ENCODE measurements around the gene RNF212B. TPM values are rescaled to one million over a fixed set of nuclear protein-coding genes. Genes with fewer than 3 reads are reported as not detected.

Gene RNF212B
- total RNA-seq, 2 experiments from 2014 or later = not detected

- ATAC-seq = no peak
- ChIA-PET CTCF (interaction anchor here (0.9 to 1.5 kb wide), 2 partner anchors 10 to 190 kb away, joined by 5 read pairs; partner anchors contain the start of gene PABPN1), POLR2A (interaction anchor here (1.5 to 6.4 kb wide), 3 partner anchors 8 to 12 kb away, joined by 5 to 40 read pairs (median 10); partner anchors contain the start of genes PABPN1 and PPP1R3E)
- Mint-ChIP-seq H3K27ac (no peak overlapping the region), H3K36me3 (ENCODE audit: low read depth) (no peaks in the 10 kb centered on the region), H3K4me1 (ENCODE audit: low read depth) (no peaks in the 10 kb centered on the region), H3K27me3 (peaks cover 20% of the 10 kb centered on the region), H3K4me3 (no peak overlapping the region), H3K9me3 (no peaks in the 10 kb centered on the region)
- intact Hi-C loops (cut with micrococcal nuclease) = no loop called here
- TF ChIP-seq CTCF (IDR thresholded peaks at IDR 0.05) = no peak
- no peak for DNase-seq
Measured at GRCh38 chr14:23310546-23310945, 72.8 kb downstream of the RNF212B start.

DNA sequence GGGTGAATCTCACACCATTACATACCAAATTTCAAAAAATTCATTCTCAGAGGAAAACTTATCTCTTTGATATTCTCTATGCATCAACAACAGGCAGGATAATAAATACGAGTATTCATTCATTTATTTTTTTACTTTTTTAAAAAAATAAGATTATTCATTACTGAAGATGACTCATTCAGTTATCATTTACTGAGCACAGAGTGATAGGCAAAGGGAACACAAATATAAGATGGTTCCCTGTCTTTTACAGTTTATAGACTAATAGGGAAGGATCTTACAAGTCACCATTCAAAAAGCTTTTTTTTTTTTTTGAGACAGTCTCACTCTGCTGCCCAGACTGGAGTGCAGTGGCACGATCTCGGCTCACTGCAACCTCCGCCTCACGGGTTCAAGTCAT, 78.6 kb downstream of the RNF212B start:
- H3K27ac Mint-ChIP-seq = no peak overlapping the region
- POLR2A ChIA-PET = interaction anchor here (7.5 kb wide), 1 partner anchor 13 kb away, joined by 139 read pairs; the partner anchor contains the start of gene PPP1R3E
- no peaks in the 10 kb centered on the region for H3K27me3 Mint-ChIP-seq
- DNase-seq (no peak), ATAC-seq (no peak)
- CTCF ChIA-PET = interaction anchor here (7.4 kb wide), 1 partner anchor 14 kb away, joined by 78 read pairs; the partner anchor contains the start of gene PPP1R3E
- no peaks in the 10 kb centered on the region for H3K9me3 Mint-ChIP-seq
- H3K4me1 Mint-ChIP-seq (ENCODE audit: low read depth) = peaks cover 6% of the 10 kb centered on the region
- TF ChIP-seq CTCF (IDR thresholded peaks at IDR 0.05) = no peak
- peaks cover 3% of the 10 kb centered on the region for H3K36me3 Mint-ChIP-seq (ENCODE audit: low read depth)
- intact Hi-C loops (cut with micrococcal nuclease) = no loop called here
- H3K4me3 Mint-ChIP-seq = no peak overlapping the region

DNA sequence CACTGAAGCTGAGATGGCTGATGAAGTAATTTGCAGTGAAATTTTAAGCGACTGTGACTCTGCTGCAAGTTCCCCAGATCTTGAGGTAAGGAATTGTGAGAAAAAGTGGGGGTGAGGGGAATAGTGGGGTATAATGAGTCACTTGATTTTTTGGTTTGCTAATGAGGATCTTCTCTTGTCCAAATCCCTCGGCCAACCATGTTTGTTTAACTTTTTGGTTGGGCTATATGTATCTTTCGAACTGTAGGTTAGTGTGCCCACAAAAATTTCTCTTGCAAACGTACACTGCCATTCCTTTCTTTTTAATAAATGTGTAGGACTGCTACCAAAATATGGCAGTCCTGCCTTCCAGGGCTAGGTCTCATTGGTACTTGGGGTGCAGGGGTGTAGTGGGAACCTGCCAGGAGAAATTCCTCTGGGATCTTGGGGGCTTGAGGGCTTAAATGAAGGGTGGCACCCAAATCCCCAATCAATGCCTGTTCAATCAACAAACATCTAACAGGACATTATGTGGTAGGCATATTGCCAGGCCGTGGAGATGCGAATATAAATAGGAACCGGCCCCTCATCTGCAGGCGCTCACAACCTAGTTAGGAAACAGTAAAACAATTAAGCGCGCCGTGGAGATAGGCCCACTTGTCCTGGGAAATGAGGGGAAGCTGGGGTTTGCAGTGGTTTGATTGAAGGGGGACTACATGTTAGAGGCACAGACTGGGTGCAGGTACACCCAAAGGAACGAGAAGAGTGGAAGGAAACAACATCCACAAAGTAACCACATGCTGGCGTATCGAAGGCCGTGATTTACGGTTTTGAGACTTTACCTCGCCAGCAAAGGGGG, 82.2 kb downstream of the RNF212B start:
- peak overlapping the region; percentile 95 for H3K27ac Mint-ChIP-seq
- intact Hi-C loops (cut with micrococcal nuclease) = loop anchor here (2.0 to 5.0 kb wide), 3 partner anchors 19 to 242 kb away; partner anchors contain the start of gene HOMEZ
- no peaks in the 10 kb centered on the region for H3K9me3 Mint-ChIP-seq
- ChIA-PET POLR2A (interaction anchor here (0.6 to 7.5 kb wide), 9 partner anchors 10 to 775 kb away, joined by 3 to 139 read pairs (median 6); partner anchors contain the start of genes BCL2L2, HOMEZ and PPP1R3E), CTCF (interaction anchor here (0.7 to 7.4 kb wide), 15 partner anchors 8 to 251 kb away, joined by 3 to 78 read pairs (median 5); partner anchors contain the start of genes CMTM5, HOMEZ and PPP1R3E)
- ATAC-seq (no peak), DNase-seq (no peak)
- no peaks in the 10 kb centered on the region for H3K27me3 Mint-ChIP-seq
- TF ChIP-seq CTCF (IDR thresholded peaks at IDR 0.05) = no peak
- H3K4me3 Mint-ChIP-seq = peak overlapping the region; percentile 95
- H3K4me1 Mint-ChIP-seq (ENCODE audit: low read depth) = peaks cover 20% of the 10 kb centered on the region
- peaks cover 30% of the 10 kb centered on the region for H3K36me3 Mint-ChIP-seq (ENCODE audit: low read depth)

- Mint-ChIP-seq H3K4me1 (ENCODE audit: low read depth) (peaks cover 22% of the 10 kb centered on the region), H3K27me3 (no peaks in the 10 kb centered on the region), H3K9me3 (no peaks in the 10 kb centered on the region), H3K36me3 (ENCODE audit: low read depth) (peaks cover 36% of the 10 kb centered on the region), H3K4me3 (peak within 1 kb of the TSS; percentile 95), H3K27ac (peak within 1 kb of the TSS; percentile 95)
- ChIA-PET CTCF (interaction anchor here (0.7 to 7.4 kb wide), 21 partner anchors 9 to 252 kb away, joined by 3 to 78 read pairs (median 5); partner anchors contain the start of genes CMTM5, HOMEZ and PPP1R3E), POLR2A (interaction anchor here (0.6 to 7.5 kb wide), 19 partner anchors 11 to 774 kb away, joined by 3 to 139 read pairs (median 6); partner anchors contain the start of genes ACIN1, BCL2L2, C14orf119 and HOMEZ)
- DNase-seq (peak; percentile 99), ATAC-seq (peak; percentile 88)
- no peak for TF ChIP-seq CTCF (IDR thresholded peaks at IDR 0.05)
- intact Hi-C loops (cut with micrococcal nuclease) = loop anchor here (2.0 to 5.0 kb wide), 3 partner anchors 20 to 241 kb away; partner anchors contain the start of gene HOMEZ
Measured at GRCh38 chr14:23320584-23321571, 83.1 kb downstream of the RNF212B start, which contains the start of gene PABPN1. Gene PABPN1, plus strand, starts transcription at chr14:23321457. Its CDS starts 13 bp downstream, at chr14:23321470.
